NT2/D1 (cell line): ENCODE measurements around the gene AGO4.

Experiments
- YY1 ChIP-seq: IDR thresholded peaks from 2 replicates; pipeline ENCODE4 v1.6.1; 2011; ENCODE audit not compliant: insufficient read length, insufficient read depth
- ZNF274 ChIP-seq: IDR thresholded peaks from 2 replicates; pipeline ENCODE4 v1.6.1; 2011; ENCODE audit warnings: mild to moderate bottlenecking, low read depth, low read length

DNA sequence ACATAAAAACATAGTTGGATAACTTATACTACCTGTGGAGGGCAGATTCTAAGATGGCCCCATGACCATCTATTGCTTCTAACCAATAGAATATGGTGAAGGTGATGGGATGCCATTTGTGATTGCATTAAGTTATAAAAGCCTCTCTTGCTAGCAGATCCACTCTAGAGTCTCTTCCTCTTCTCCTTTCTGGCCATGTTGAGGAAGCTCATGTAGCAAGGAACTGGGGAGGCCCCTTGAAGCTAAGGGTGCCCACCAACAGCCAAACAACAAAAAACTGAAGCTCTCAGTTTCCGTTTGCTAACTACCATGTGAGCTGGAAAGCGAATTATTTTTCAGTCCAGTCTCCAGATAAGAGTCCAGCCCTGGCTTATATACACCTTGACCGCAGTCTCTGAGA is 59.2 kb downstream of the AGO4 start:
- TF ChIP-seq ZNF274 (no peak), YY1 (no peak)
